Ramos (cell line): Measurements from ENCODE around the gene TCAF2.
"Not testable (repeated sequence)": the region's sequence is repeated elsewhere in the genome, so short reads cannot be mapped to it uniquely, and the experiment has no call there.

Experiments used
- in situ Hi-C: fragments of 300-500 bp; cut with MboI; formaldehyde crosslinking; loops from one replicate; pipeline ENCODE4 v1.14.3; 2022; ENCODE audit warnings: low sequenced_read_pairs; ENCODE audit not compliant: unreplicated experiment

The TCAF2 gene

GRCh38 chr7:143620646-143621045 is at the start of gene TCAF2:
TSS of gene TCAF2 (plus strand) at chr7:143620974.
- in situ Hi-C loops = not testable (repeated sequence)

GRCh38 chr7:143571501-143571900 is 49.3 kb upstream of the TCAF2 start, which contains the start of gene CTAGE15:
TSS of gene CTAGE15 (plus strand) at chr7:143571801. CDS start at chr7:143571818, 17 bp downstream.
- in situ Hi-C loops = not testable (repeated sequence)

GRCh38 chr7:143588183-143588582 is 32.6 kb upstream of the TCAF2 start:
- in situ Hi-C loops = not testable (repeated sequence)

GRCh38 chr7:143589897-143590296 is 30.9 kb upstream of the TCAF2 start:
- in situ Hi-C loops = not testable (repeated sequence)

GRCh38 chr7:143598086-143598485 is 22.7 kb upstream of the TCAF2 start:
- in situ Hi-C loops = not testable (repeated sequence)

GRCh38 chr7:143603549-143603948 is 17.2 kb upstream of the TCAF2 start:
- in situ Hi-C loops = not testable (repeated sequence)

GRCh38 chr7:143606088-143606487 is 14.7 kb upstream of the TCAF2 start:
- in situ Hi-C loops = not testable (repeated sequence)

GRCh38 chr7:143615545-143615944 is 5.2 kb upstream of the TCAF2 start:
- in situ Hi-C loops = not testable (repeated sequence)

GRCh38 chr7:143617204-143617603 is 3.6 kb upstream of the TCAF2 start:
- in situ Hi-C loops = not testable (repeated sequence)

GRCh38 chr7:143620058-143620457 is 716 bp upstream of the TCAF2 start:
- in situ Hi-C loops = not testable (repeated sequence)

GRCh38 chr7:143621175-143621574 is 401 bp downstream of the TCAF2 start:
- in situ Hi-C loops = not testable (repeated sequence)

GRCh38 chr7:143622130-143622529 is 1.4 kb downstream of the TCAF2 start:
- in situ Hi-C loops = not testable (repeated sequence)

- in situ Hi-C loops = not testable (repeated sequence)
Measured at GRCh38 chr7:143630653-143631052, 9.9 kb downstream of the TCAF2 start.

- in situ Hi-C loops = not testable (repeated sequence)
Measured at GRCh38 chr7:143632506-143632905, 11.7 kb downstream of the TCAF2 start.

GRCh38 chr7:143633013-143633618 is 12.3 kb downstream of the TCAF2 start:
- in situ Hi-C loops = not testable (repeated sequence)

GRCh38 chr7:143635364-143636240 is 14.8 kb downstream of the TCAF2 start:
- in situ Hi-C loops = not testable (repeated sequence)

- in situ Hi-C loops = not testable (repeated sequence)
Measured at GRCh38 chr7:143639372-143639771, 18.6 kb downstream of the TCAF2 start.

GRCh38 chr7:143640528-143641189 is 19.9 kb downstream of the TCAF2 start:
- in situ Hi-C loops = not testable (repeated sequence)

GRCh38 chr7:143646598-143646997 is 25.8 kb downstream of the TCAF2 start:
- in situ Hi-C loops = not testable (repeated sequence)

GRCh38 chr7:143649902-143650301 is 29.1 kb downstream of the TCAF2 start:
- in situ Hi-C loops = not testable (repeated sequence)

- in situ Hi-C loops = not testable (repeated sequence)
Measured at GRCh38 chr7:143650447-143650846, 29.7 kb downstream of the TCAF2 start.
